ENCODE results near the gene AHCYL1. TPM values are rescaled to one million over a fixed set of nuclear protein-coding genes. Genes with fewer than 3 reads are reported as not detected.

AHCYL1 gene
- total and polyA plus RNA-seq, 10 of the 15 experiments (the other 5 are each of a cell fraction or from before 2014, with no cell fraction given) = 24.7 to 73.6 (median 46.8) TPM

- DNase-seq (ENCODE audit: low read depth, low spot score) = no peak
- Histone ChIP-seq H3K36me3 (ENCODE audit: control insufficient read depth in 2 of 2, insufficient read depth in 2 of 2, low read length in 1 of 2) (no peaks in the 10 kb centered on the region; a peak in 1 of 4 replicates), H3K4me1 (ENCODE audit: control insufficient read depth, insufficient read depth, low read length) (no peaks in the 10 kb centered on the region), H3K4me3 (no peak overlapping the region), H3K27me3 (replicated peaks in 1 of 2; ENCODE audit: control insufficient read depth in 2 of 2, insufficient read depth in 2 of 2, low read length in 1 of 2) (peaks cover 24 to 33% of the 10 kb centered on the region in 2 experiments), H3K9me3 (replicated peaks; ENCODE audit: control insufficient read depth, insufficient read depth, low read length) (no peaks in the 10 kb centered on the region), H3K4me2 (ENCODE audit: control insufficient read depth, insufficient read depth) (no peak overlapping the region), H3K27ac (ENCODE audit: control insufficient read depth, insufficient read depth) (no peak overlapping the region), H3K79me2 (ENCODE audit: control insufficient read depth, insufficient read depth, low read length) (no peaks in the 10 kb centered on the region), H4K20me1 (ENCODE audit: control insufficient read depth, insufficient read depth) (peaks cover 7% of the 10 kb centered on the region), H2AFZ (ENCODE audit: control insufficient read depth, low read depth, low read length) (no peak overlapping the region), H3K9ac (ENCODE audit: control insufficient read depth, insufficient read depth, low read length) (no peak overlapping the region)
- ChIA-PET CTCF (interaction anchor here (1.1 to 1.6 kb wide), 3 partner anchors 12 to 39 kb away, joined by 4 to 6 read pairs (median 4); no protein-coding TSS in a partner anchor), SMC1A (ENCODE audit: uncharacterized antibody, unreplicated experiment) (no interaction called here), POLR2A (no interaction called here), RAD21 (ENCODE audit: unreplicated experiment) (no interaction called here)
- no peak for ATAC-seq
- no TSS peak for BruUV-seq (replicated peaks)
- in situ Hi-C loops (cut with MboI) (no loop called here), intact Hi-C loops (cut with micrococcal nuclease; ENCODE audit: unreplicated experiment) (no loop called here)
- FAIRE-seq = no peak
- WGBS (ENCODE audit: insufficient coverage, insufficient replicate concordance, low lambda C conversion rate, missing lambda C conversion rate) = 63% methylated on average over 5 of the region's 5 CpGs
- TF ChIP-seq CREB1 (IDR thresholded peaks at IDR 0.05; ENCODE audit: low read depth) (no peak), FOXK2 (IDR thresholded peaks at IDR 0.05) (no peak), MTA3 (IDR thresholded peaks at IDR 0.05; ENCODE audit: borderline replicate concordance, low read length) (no peak), SMAD1 (IDR thresholded peaks at IDR 0.05; ENCODE audit: low read depth, partially characterized antibody) (no peak), NR2F1 (conservative IDR thresholded peaks at IDR 0.05) (no peak), EZH2 (IDR thresholded peaks at IDR 0.05; ENCODE audit: borderline replicate concordance, control insufficient read depth, low read depth, low read length) (no peak), SPI1 (IDR thresholded peaks at IDR 0.05; ENCODE audit: borderline replicate concordance, insufficient read depth, low read depth, low read length) (no peak), POLR2AphosphoS2 (IDR thresholded peaks at IDR 0.05; ENCODE audit: low read depth, low read length) (no peak), SMARCA5 (IDR thresholded peaks at IDR 0.05) (no peak), MAX (IDR thresholded peaks at IDR 0.05; ENCODE audit: low read depth, low read length) (no peak), JUND (IDR thresholded peaks at IDR 0.05; ENCODE audit: low read depth, low read length) (no peak), EED (IDR thresholded peaks at IDR 0.05; ENCODE audit: low read depth) (no peak), NFIC (IDR thresholded peaks at IDR 0.05; ENCODE audit: low read depth, low read length) (no peak), ATF2 (IDR thresholded peaks at IDR 0.05; ENCODE audit: low read length) (no peak), IKZF1 (conservative IDR thresholded peaks at IDR 0.05) (no peak)
Measured at GRCh38 chr1:110065841-110066240, 81.3 kb downstream of the AHCYL1 start.

Data from GM12878 (cell line).